Testis (tissue), 2 donors: ENCODE results near the gene MTA1.

ENCODE experiments used
- POLR2A ChIP-seq: fragments of 450-650 bp; IDR thresholded peaks from one replicate; pipeline ENCODE4 v1.6.1; 2017; ENCODE audit warnings: antibody characterized with exemption, mild to moderate bottlenecking, moderate library complexity
- TF ChIP-seq, protein P1 (sequence below), 3 experiments: fragments of 450-650 bp in 2 of 3; fragments of 200-600 bp in 1 of 3; sonication (generic) in 1 of 3; IDR thresholded peaks; one replicate each; pipeline ENCODE4 v1.5.1; 2016 to 2019; ENCODE audit warnings: antibody characterized with exemption in 3 of 3, mild to moderate bottlenecking in 2 of 3, moderate library complexity in 1 of 3

DNA sequence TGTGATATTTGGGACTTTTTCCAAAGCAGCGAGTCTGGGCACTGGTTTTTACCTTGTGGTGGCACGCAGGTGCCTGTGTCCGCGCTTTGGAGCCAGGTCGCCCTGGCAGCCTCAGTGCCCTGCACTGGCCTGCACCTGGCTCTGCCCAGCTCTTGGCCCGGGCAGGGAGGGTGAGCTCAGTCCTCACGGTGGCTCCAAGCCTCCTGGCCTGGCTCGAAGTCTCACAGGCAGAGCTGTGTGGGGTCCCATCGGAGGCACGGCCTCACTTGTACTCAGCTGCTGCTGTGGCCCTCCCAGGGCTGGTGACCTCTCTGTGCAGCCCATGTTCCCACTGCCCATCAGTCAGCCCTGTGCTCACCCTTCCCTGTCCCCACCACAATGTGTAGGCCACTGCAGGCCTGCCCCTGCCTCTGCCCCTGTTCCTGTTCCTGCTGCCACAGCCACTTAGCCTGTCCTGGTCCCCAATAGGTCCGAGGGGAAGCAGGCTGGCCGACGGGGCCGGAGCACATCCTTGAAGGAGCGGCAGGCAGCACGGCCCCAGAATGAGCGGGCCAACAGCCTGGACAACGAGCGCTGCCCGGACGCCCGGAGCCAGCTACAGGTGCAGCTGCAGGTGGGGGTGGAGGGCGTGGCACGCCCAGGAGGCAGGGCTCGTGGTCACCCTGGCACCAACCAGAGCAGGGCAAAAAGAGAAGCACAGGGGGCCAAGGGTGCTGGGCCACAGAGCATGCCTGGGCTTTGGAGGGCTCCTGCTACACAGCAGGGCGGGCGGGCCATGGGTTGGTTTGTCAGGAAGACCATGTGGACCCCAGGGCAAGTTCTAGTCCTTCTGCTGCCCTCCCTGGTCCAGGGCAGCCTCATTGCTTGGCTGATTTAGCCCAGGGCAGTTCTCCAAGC is 37.9 kb upstream of the MTA1 start:
- TF ChIP-seq, protein P1, sequence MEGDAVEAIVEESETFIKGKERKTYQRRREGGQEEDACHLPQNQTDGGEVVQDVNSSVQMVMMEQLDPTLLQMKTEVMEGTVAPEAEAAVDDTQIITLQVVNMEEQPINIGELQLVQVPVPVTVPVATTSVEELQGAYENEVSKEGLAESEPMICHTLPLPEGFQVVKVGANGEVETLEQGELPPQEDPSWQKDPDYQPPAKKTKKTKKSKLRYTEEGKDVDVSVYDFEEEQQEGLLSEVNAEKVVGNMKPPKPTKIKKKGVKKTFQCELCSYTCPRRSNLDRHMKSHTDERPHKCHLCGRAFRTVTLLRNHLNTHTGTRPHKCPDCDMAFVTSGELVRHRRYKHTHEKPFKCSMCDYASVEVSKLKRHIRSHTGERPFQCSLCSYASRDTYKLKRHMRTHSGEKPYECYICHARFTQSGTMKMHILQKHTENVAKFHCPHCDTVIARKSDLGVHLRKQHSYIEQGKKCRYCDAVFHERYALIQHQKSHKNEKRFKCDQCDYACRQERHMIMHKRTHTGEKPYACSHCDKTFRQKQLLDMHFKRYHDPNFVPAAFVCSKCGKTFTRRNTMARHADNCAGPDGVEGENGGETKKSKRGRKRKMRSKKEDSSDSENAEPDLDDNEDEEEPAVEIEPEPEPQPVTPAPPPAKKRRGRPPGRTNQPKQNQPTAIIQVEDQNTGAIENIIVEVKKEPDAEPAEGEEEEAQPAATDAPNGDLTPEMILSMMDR (IDR thresholded peaks at IDR 0.05) = no peak
- TF ChIP-seq POLR2A = no peak
